ENCODE results near the gene ERCC4.

The ERCC4 gene

GRCh38 chr16:13911306-13911705 lies 8.6 kb upstream of the ERCC4 start:
- no peak for DNase-seq (ENCODE audit: low read depth in 2 of 2)

GRCh38 chr16:13911871-13912270 lies 8.1 kb upstream of the ERCC4 start:
- no peak for DNase-seq (ENCODE audit: low read depth in 2 of 2)

DNA sequence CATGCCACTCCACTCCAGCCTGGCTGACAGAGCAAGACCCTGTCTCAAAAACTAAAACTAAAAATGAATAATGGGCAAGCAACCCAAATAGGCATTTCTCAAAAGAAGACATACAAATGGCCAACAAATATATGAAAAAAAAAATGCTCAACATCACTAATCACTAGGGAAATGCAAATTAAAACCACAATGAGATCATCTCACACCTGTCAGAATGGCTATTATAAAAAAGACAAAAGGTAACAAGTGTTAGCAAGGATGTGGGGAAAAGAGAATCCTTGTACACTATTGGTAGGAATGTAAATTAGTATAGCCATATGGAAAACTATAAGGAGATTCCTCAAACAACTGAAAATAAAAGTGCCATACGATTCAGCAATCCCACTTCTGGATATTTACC lies 7.1 kb upstream of the ERCC4 start:
- no peak for DNase-seq (ENCODE audit: low read depth in 2 of 2)

DNA sequence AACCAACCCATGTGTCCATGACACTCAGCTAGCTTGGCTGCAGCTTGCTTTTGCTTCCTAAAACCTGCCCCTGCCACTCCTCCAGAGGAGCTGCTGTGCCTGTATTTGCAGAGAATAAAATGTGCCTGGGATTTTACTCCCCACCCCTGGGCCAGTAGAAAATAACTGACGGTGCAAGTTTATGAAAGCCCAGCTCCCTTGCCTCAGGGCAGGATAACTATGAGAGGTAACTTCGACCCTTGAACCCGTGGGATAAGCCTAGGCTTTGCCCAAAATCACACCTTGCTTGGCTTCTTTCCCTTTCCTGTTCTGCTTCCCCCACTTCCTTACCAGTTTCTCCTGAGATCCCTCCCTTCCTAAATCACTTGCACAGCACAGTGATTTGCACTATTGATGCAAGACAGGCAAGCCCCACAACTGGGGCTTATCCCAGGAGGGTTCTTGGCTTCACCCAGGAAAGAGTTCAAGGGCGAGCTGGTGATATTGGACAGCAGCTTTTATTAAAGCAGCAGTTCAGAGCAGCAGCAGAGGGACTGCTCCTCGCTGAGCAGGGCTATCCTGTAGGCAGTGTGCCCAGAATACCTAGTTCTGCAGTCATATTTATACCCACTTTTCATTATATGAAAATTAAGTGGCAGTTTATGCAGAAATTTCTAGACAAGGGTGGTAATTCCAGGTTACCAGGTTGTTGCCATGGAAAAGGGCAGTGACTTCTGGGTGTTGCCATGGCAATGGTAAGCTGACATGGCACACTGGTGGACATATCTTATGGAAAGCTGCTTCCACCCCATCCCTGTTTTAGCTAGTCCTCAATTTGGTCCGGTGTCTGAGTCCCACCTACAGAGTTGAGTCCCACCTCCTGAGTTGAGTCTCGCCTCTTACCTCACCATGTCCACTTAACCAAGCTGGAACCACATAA lies 6.3 kb upstream of the ERCC4 start:
- DNase-seq (ENCODE audit: low read depth in 2 of 2) = no peak

- no peak for DNase-seq (ENCODE audit: low read depth in 2 of 2)
Observed at GRCh38 chr16:13915033-13915635, 4.8 kb upstream of the ERCC4 start.

DNA sequence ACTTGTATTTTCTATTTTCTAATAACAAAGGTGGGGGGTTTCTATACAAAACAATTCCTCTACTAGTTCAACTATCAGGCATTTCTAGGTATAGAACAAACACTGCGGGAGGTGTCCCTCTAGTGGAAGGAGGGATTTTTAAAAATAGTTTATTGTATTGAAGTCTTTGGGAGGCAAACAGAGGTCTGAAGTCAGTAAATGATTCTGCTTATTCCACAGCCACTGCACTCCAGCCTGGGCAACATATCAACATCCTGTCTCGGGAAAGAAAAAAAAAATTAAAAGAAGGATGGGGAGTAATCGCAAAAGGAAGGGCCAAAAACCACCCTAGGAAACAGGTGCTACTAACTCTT lies 648 bp upstream of the ERCC4 start:
- DNase-seq (ENCODE audit: low read depth in 2 of 2) = no peak

DNA sequence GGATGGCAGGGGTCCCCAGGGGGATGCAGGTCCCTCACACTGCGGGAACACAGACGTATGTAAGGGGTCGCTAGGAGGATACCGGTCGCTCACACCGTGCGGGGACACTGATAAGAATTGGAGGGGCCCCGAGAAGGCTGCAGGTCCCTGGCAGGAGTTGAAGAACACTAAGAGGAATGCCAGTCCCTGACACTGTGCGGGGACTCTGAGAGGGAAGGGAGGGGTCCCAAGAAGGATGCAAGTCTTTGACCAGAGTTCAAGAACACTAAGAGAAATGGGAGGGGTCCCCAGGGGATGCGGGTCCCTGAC lies 510 bp downstream of the ERCC4 start:
- no peak for DNase-seq (ENCODE audit: low read depth in 2 of 2)

- DNase-seq (ENCODE audit: low read depth in 2 of 2) = no peak
Observed at GRCh38 chr16:13921328-13921727, 1.4 kb downstream of the ERCC4 start.

- no peak for DNase-seq (ENCODE audit: low read depth in 2 of 2)
Observed at GRCh38 chr16:13923703-13924298, 3.8 kb downstream of the ERCC4 start.

DNA sequence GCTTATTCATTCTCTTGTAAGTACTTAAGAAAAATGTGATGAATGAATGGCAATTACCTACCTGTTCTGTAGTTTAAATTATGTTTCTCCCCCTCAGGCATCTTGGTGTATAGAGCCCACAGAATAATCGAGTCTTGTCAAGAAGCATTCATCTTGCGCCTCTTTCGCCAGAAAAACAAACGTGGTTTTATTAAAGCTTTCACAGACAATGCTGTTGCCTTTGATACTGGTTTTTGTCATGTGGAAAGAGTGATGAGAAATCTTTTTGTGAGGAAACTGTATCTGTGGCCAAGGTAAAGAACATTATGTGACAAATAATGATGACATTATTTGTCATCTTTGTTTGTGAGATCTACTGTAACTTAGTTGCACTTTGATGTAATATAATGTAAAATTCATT lies 6.5 kb downstream of the ERCC4 start:
- DNase-seq (ENCODE audit: low read depth in 2 of 2) = no peak

- no peak for DNase-seq (ENCODE audit: low read depth in 2 of 2)
Observed at GRCh38 chr16:13926891-13927290, 6.9 kb downstream of the ERCC4 start.

DNA sequence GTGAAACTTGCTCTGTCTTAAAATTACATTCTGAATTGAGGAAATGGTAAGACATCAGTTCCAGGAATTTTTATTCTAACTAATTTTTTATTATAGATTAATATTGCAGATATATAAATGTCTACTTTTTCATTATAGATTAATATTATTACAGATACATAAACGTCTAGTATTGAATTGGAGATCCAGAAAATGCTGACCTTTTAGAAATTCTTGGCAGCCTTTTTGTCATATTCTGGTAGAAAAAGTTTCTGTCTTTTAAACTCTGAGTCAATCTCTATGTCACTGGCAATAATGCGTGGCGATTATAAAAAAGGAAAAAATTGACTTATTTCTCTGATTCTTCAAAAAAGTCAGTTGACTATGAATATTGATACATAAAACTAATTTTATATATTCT lies 8.7 kb downstream of the ERCC4 start:
- no peak for DNase-seq (ENCODE audit: low read depth in 2 of 2)

GRCh38 chr16:13931845-13932244 lies 11.9 kb downstream of the ERCC4 start:
- DNase-seq (ENCODE audit: low read depth in 2 of 2) = no peak

- DNase-seq (ENCODE audit: low read depth in 2 of 2) = no peak
Observed at GRCh38 chr16:13935408-13935807, 15.5 kb downstream of the ERCC4 start.

DNA sequence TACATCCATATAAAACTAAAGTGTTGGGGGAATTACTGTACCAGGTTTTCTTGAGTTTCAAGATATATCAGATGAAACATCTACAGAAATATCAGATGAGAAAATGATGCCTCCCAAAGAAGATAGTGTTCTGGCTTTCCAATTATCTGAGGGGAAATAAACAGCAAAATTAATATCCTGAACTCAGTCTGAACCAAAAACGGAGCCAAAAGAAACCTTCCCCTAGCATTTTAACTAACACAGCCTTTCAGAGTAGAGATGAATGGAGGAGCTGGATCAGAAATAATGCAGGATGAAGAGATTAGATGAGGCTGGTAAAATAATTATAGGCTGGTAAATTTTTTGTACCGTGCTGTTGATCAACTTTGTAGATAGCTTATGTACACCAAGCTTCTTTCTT lies 16.2 kb downstream of the ERCC4 start:
- DNase-seq (ENCODE audit: low read depth in 2 of 2) = no peak

DNA sequence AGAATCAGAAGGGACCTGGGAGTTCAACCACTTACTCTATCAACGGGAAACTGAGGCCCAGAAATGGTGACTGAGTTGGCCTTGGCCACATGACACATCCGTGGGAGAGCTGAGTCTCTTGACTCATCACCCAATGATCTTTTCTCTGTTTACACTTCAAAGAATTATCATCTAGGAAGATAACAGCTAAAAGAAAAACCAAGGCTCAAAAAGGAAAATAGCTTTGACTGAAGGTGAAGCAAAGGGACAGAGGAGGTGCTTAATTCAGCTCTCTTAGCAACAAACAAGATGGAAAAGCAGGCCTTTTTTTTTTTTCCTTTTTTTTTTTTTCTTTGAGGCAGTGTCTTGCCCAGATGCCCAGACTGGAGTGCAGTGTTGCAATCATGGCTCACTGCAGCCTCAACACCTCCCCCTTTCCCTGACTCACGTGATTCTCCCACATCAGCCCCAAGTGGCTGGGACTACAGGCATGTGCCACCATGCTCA lies 16.7 kb downstream of the ERCC4 start:
- DNase-seq (ENCODE audit: low read depth in 2 of 2) = no peak

GRCh38 chr16:13937411-13937810 lies 17.5 kb downstream of the ERCC4 start:
- DNase-seq (ENCODE audit: low read depth in 2 of 2) = no peak

GRCh38 chr16:13938480-13938879 lies 18.5 kb downstream of the ERCC4 start:
- DNase-seq (ENCODE audit: low read depth in 2 of 2) = no peak

DNA sequence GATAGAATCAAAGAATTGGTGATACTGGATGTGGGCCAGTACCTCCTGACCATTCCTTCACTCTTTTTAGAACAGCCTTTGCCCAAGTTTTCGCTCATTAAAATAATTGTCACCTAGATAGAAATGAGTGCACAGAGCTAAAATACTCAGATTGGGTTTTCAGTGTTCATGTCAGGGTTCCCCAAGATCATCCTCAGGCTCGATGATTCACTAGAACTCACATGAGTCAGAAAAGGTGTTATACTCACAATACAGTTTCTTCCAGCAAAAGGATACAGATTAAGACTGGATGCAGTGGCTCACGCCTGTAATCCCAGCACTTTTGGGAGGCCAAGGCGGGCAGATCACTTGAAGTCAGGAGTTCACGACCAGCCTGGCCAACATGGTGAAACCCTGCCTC lies 19.9 kb downstream of the ERCC4 start:
- DNase-seq (ENCODE audit: low read depth in 2 of 2) = no peak

- no peak for DNase-seq (ENCODE audit: low read depth in 2 of 2)
Observed at GRCh38 chr16:13940397-13940933, 20.5 kb downstream of the ERCC4 start.

- no peak for DNase-seq (ENCODE audit: low read depth in 2 of 2)
Observed at GRCh38 chr16:13944816-13945215, 24.9 kb downstream of the ERCC4 start.

DNA sequence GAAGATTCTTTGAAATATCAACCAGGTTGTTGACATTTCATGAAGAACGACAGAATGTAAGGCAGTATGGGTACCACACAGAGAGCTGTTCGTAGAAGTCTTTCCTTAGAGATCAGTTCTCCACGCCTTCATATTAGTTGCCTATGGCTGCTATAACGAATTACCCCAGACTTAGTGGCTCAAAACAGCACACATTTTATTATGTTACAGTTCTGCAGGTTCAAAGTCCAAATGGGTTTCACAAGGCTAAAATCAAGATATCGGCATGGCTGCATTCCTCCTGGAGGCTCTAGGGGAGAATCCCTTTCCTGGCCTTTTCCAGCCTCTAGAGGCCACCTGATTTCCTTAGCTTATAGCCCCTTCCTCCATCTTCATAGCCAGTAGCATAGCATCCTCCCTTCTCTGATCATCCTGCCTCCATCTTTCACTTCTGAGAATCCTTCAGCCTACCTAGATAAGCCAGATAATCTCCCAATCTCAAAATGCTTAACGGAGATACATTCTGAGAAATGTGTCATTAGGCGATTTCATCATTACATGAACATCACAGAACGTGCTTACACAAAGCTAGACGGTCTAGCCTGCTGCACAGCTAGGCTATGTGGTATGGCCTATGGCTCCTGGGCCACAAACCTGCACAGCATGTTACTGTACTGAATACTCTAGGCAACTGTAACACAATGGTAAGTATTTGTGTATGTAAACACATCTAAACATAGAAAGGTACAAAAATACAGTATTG lies 26.0 kb downstream of the ERCC4 start:
- DNase-seq (ENCODE audit: low read depth in 2 of 2) = no peak
